Effector memory CD4-positive, alpha-beta T cell (primary cell): ENCODE data around the gene MTSS2.

Source experiments
- DNase-seq, 3 donors: peaks; one replicate each; pipeline ENCODE4 v3.0.0-alpha.2; 2020
- H3K27ac ChIP-seq: 2 replicates; pipeline ENCODE4 v1.7.0; 2013; ENCODE audit warnings: mild to moderate bottlenecking, low read length, moderate library complexity; ENCODE audit not compliant: insufficient read depth, poor library complexity, severe bottlenecking
- H3K27me3 ChIP-seq: replicated peaks from 2 replicates; pipeline ENCODE4 v1.7.0; 2013; ENCODE audit warnings: mild to moderate bottlenecking, low read length; ENCODE audit not compliant: insufficient read depth, control insufficient read depth, poor library complexity, severe bottlenecking
- H3K36me3 ChIP-seq: 2 replicates; pipeline ENCODE4 v1.7.0; 2013; ENCODE audit warnings: mild to moderate bottlenecking, low read length, moderate library complexity; ENCODE audit not compliant: control insufficient read depth, insufficient read depth
- H3K4me1 ChIP-seq: 2 replicates; pipeline ENCODE4 v1.7.0; 2013; ENCODE audit warnings: low read length, mild to moderate bottlenecking; ENCODE audit not compliant: control insufficient read depth, insufficient read depth, poor library complexity, severe bottlenecking
- H3K4me3 ChIP-seq: 2 replicates; pipeline ENCODE4 v1.7.0; 2013; ENCODE audit warnings: low read length, low read depth, mild to moderate bottlenecking; ENCODE audit not compliant: insufficient read depth, poor library complexity, severe bottlenecking
- H3K9me3 ChIP-seq: 2 replicates; pipeline ENCODE4 v1.7.0; 2013; ENCODE audit warnings: mild to moderate bottlenecking, low read length, moderate library complexity; ENCODE audit not compliant: control insufficient read depth

Gene MTSS2

DNA sequence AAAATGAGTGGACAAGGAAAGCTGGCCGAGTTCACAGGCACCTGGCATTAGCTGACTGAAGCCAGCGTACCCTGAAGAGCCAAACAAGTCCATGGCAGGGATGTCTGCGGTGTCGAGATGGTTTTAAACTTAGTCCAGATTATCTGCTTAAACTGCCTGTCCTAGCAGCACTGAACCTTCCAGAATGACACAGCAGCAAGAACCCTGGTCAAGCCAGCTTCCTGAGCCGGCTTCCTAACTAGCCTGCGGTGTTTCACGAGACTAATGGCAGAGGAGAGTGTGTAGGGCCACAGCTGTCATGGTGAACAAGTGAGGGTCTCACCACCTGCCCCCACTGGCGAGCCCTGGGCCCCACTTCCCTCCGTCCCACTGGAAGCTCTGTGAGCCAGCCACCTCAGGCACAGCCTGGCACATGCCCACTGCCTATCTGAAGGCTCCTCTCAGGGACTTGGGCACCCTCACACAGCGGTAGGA, 28.8 kb upstream of the MTSS2 start:
- Histone ChIP-seq H3K36me3 (peaks cover 7% of the 10 kb centered on the region), H3K27me3 (no peaks in the 10 kb centered on the region), H3K4me1 (no peaks in the 10 kb centered on the region), H3K4me3 (no peak overlapping the region), H3K27ac (no peak overlapping the region), H3K9me3 (no peaks in the 10 kb centered on the region)
- no peak for DNase-seq

DNA sequence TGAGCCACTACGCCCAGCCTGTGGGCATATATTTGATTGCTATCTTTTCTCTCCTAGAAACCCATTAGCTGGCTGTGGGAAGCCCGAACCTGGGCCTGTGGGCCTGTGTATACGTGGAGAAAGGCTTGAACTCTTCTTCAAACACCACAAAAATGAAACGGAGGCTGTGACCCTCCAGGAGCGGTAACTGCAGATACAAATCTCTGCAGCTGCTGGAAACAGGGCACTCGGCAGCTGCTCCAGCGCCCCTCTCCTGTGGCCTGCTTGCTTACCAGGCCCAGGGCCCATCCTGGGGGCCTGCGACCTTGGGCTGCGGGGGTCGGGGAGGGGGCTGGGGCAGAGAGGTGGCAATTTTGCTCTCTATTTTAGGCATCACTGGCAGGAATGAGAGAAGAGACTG, 28.0 kb upstream of the MTSS2 start:
- no peaks in the 10 kb centered on the region for H3K27me3 ChIP-seq
- no peaks in the 10 kb centered on the region for H3K4me1 ChIP-seq
- H3K4me3 ChIP-seq: no peak overlapping the region
- H3K27ac ChIP-seq: no peak overlapping the region
- H3K36me3 ChIP-seq: peaks cover 7% of the 10 kb centered on the region
- DNase-seq: no peak
- H3K9me3 ChIP-seq: no peaks in the 10 kb centered on the region

DNA sequence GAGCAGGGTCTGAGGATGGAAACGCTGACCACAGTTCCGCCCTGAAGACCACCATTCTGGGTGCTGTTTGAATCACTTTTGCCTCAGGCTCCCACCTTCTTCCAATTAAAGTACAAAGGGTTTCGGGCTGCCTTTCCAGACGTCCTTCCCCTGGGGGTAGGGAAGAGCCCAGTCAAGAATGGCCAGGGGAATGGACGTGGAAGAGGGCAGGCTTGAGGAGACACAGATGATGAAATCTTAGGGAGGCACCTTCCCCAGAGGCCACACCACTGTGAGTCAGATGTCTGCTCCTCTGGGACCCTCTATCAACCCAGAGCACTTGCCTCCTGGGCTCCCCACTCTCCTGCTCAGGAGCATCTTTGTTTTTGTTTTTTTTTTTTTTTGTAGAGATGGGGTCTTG, 27.5 kb upstream of the MTSS2 start:
- Histone ChIP-seq H3K27ac (no peak overlapping the region), H3K4me1 (no peaks in the 10 kb centered on the region), H3K27me3 (no peaks in the 10 kb centered on the region), H3K36me3 (peaks cover 7% of the 10 kb centered on the region), H3K4me3 (no peak overlapping the region), H3K9me3 (no peaks in the 10 kb centered on the region)
- no peak for DNase-seq

DNA sequence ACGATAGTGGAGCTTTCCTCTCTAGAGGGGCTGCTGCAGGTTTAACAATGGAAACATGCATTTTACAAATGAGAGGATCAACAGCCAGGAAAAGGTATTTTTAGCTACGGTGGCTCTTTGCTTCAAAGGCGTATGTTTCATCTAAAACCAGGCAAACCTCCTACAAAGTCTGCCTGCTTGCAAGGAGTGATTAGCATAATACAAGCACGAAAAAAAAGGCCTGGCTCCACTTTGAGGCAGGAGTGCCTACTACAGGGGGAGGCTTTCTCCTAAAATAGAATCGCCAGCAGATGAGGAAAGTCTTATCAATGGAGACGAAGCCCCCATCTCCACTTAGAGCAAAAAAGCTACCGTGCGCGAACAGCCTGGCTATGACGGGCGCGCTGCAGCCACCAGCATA, 27.1 kb upstream of the MTSS2 start:
- no peaks in the 10 kb centered on the region for H3K27me3 ChIP-seq
- H3K36me3 ChIP-seq: peaks cover 7% of the 10 kb centered on the region
- H3K4me1 ChIP-seq: no peaks in the 10 kb centered on the region
- H3K27ac ChIP-seq: no peak overlapping the region
- no peak for DNase-seq
- H3K4me3 ChIP-seq: no peak overlapping the region
- no peaks in the 10 kb centered on the region for H3K9me3 ChIP-seq

DNA sequence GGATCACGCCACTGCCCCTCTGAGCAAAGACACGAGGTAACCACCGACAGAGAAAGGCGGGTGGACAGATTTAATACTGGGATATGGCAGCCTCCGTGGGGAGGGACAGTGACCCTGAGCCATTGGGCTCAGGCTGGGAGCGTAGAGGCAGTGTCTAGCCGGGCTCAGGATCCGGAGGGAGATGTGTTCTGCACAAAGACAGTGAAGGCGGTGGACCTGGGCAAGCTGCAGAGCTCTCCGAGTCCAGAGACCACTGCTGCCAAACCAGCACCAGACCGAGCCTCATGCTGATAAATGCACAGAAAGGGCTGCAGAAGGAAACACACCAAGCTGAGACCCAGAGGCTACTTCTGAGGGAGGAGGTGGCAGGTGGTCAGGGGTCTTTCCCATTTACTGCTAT, 26.5 kb upstream of the MTSS2 start:
- Histone ChIP-seq H3K27ac (no peak overlapping the region), H3K27me3 (no peaks in the 10 kb centered on the region), H3K4me3 (no peak overlapping the region), H3K9me3 (no peaks in the 10 kb centered on the region), H3K36me3 (peaks cover 7% of the 10 kb centered on the region), H3K4me1 (no peaks in the 10 kb centered on the region)
- DNase-seq: no peak

DNA sequence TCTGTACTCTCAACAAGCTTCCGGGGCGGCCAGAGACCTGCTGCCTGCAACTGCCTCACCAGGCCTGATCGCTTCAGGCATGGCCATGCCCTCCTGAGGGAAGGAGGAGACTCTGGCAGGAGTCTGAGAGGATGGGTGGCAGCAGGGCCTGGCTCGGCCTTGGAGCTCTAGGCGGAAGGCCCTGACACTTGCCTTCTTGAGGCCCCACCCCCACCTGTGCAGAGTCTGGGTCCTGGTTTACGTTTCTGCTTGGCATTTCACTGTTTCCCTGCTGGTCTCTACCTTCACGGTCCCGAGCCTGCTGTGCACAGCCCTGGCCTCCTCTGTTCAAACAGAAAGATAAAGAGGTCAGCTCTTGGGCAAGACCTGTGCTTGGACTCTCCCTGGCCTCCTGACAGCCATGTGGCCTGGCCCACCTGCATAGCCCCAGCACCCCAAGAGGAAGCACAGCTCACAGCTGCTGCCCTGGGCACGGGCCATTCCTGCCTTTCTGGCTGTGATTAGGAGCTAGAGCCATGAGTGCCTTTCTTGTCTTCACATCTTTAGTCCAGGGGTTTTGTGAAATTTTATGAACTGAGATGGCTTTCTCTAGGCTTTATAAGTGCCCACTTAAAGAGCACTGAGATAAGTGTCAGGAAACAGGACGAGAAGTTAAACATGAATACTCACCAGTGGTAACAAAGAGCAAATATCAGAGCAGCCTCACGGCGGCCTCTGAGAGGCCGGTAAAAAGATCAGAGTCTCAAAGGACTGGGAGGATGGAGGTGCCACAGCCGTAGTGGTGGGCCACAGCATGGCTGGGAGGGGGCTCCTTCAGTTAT, 25.6 kb upstream of the MTSS2 start:
- DNase-seq: no peak
- peaks cover 7% of the 10 kb centered on the region for H3K36me3 ChIP-seq
- no peak overlapping the region for H3K27ac ChIP-seq
- H3K27me3 ChIP-seq: no peaks in the 10 kb centered on the region
- H3K9me3 ChIP-seq: no peaks in the 10 kb centered on the region
- no peak overlapping the region for H3K4me3 ChIP-seq
- no peaks in the 10 kb centered on the region for H3K4me1 ChIP-seq

DNA sequence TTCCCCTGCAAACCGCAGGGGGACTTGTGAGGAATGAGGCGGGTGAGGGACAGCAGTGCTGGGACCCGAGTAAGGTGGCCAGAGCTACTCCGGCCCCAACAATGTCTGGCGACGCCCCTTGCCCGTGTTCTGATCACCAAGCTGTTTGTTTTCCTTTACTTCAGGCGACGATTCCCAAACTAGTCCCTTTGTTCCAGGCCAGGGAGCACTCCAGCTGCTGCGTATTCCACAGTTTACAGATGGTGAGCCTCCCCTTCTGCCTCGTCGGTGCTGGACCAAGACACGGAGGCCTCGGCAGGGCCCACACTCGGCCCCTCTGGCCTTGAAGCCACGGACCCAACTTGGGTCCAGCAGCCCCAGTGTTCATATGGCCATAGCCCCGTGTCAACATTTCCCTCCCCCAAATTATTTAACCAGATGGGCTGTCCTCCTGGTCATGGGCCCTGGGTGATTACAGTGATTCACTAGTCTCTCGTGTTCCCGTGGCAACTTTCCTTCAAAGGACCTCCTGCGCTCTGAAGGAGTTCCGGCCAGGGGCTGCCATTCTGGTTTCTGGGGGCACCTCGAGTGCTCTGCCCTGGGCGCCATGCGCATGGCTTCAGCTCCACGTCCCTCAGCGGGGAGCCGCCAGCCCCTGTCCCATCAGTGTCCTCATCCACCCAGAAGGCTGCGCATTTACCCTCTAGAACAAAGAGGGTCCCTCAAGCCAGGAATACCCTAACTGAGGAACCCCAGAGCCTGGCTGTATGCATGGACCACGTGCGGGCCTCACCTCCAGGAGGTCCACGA, 24.8 kb upstream of the MTSS2 start:
- Histone ChIP-seq H3K27me3 (no peaks in the 10 kb centered on the region), H3K36me3 (peaks cover 7% of the 10 kb centered on the region), H3K4me3 (no peak overlapping the region), H3K4me1 (no peaks in the 10 kb centered on the region), H3K9me3 (no peaks in the 10 kb centered on the region), H3K27ac (no peak overlapping the region)
- no peak for DNase-seq

DNA sequence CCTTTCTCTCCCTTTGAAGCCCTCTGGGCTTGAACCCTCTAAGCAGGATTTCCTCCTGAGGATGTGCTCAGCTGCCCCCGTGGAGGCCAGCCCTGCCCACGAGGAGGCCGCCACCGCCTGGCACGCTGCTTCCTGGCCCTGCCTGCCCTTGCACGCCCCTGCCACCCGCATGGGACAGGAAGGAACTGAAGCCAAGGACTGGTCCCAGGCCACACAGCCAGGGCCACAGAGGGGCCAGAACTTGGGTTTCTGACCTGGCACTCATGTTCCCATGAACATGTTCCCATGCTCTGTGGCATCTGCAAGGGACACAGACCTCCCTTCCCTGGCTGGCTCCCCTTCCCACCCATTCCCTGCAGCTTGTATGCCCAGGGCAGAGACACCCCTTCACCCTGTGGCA, 24.1 kb upstream of the MTSS2 start:
- Histone ChIP-seq H3K9me3 (no peaks in the 10 kb centered on the region), H3K27me3 (no peaks in the 10 kb centered on the region), H3K4me3 (no peak overlapping the region), H3K27ac (no peak overlapping the region), H3K36me3 (peaks cover 7% of the 10 kb centered on the region), H3K4me1 (no peaks in the 10 kb centered on the region)
- no peak for DNase-seq

DNA sequence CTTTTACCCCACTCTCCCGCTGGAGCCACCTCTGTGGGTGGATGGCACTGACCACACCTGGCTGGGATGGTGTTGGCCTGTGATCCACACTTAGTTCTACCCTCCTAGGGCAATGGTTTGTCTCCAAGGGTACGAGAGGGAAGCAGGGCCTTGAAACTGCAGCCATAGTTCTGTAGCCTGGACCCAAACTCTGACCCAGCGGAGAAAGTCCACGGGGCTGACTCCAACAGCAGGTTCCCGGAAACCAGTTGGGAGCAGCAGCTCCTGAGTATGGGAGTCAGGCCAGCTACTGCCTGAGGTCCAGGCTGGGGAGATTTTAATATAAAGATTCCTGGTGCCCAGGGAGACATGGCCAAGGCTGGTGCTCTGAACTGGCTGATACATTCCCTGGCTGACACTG, 23.6 kb upstream of the MTSS2 start:
- H3K36me3 ChIP-seq: peaks cover 7% of the 10 kb centered on the region
- DNase-seq: no peak
- H3K27ac ChIP-seq: no peak overlapping the region
- no peak overlapping the region for H3K4me3 ChIP-seq
- no peaks in the 10 kb centered on the region for H3K4me1 ChIP-seq
- H3K9me3 ChIP-seq: no peaks in the 10 kb centered on the region
- H3K27me3 ChIP-seq: no peaks in the 10 kb centered on the region
